Large intestine (tissue), 3 donors: ENCODE results near the gene INAFM2. TPM values are rescaled to one million over a fixed set of nuclear protein-coding genes. Genes with fewer than 3 reads are reported as not detected.

Experiments
- DNase-seq, 2 donors: peaks; one replicate each; pipeline versions ENCODE4 v3.0.0 to v3.0.0-alpha.2; 2013
- H3K27ac ChIP-seq: one replicate; pipeline ENCODE4 v1.5.1; 2013; ENCODE audit warnings: low read length
- H3K27me3 ChIP-seq: 2 replicates; pipeline ENCODE4 v1.6.1; 2013; ENCODE audit warnings: low read length; ENCODE audit not compliant: control insufficient read depth, insufficient read depth
- H3K36me3 ChIP-seq: 2 replicates; pipeline ENCODE4 v1.6.1; 2013; ENCODE audit warnings: low read length; ENCODE audit not compliant: control insufficient read depth, insufficient read depth
- H3K4me1 ChIP-seq: one replicate; pipeline ENCODE4 v1.6.1; 2013; ENCODE audit warnings: low read length; ENCODE audit not compliant: control insufficient read depth, insufficient read depth
- H3K4me3 ChIP-seq: one replicate; pipeline ENCODE4 v1.5.1; 2013; ENCODE audit warnings: low read length
- H3K9me3 ChIP-seq: one replicate; pipeline ENCODE4 v1.6.1; 2013; ENCODE audit warnings: mild to moderate bottlenecking, low read depth, low read length, moderate library complexity; ENCODE audit not compliant: control insufficient read depth
- WGBS: methylation state at CpG from one replicate; pipeline ENCODE4 v1.1.5; 2013; ENCODE audit warnings: low lambda C conversion rate; ENCODE audit not compliant: insufficient coverage; 5-methylcytosine and 5-hydroxymethylcytosine counted together
- polyA plus RNA-seq: library from polyadenylated mRNA; unstranded; fragments of 120-200 nt; gene quantifications from one replicate; pipeline ENCODE4 v1.2.1, GENCODE V29; 2013

The INAFM2 gene
- polyA plus RNA-seq, 1 donor: 14.6 TPM

- H3K27me3 ChIP-seq: peaks cover 65% of the 10 kb centered on the region
- DNase-seq: no peak
- H3K27ac ChIP-seq: no peak overlapping the region
- peaks cover 15% of the 10 kb centered on the region for H3K4me1 ChIP-seq
- WGBS: no CpG with 5 or more reads among the region's 7 CpGs
- H3K4me3 ChIP-seq: no peak overlapping the region
- peaks cover 7% of the 10 kb centered on the region for H3K9me3 ChIP-seq
- H3K36me3 ChIP-seq: no peaks in the 10 kb centered on the region
Measured at GRCh38 chr15:40286794-40287193, 36.7 kb upstream of the INAFM2 start.

GRCh38 chr15:40287505-40287904 lies 36.0 kb upstream of the INAFM2 start:
- DNase-seq: no peak
- Histone ChIP-seq H3K36me3 (no peaks in the 10 kb centered on the region), H3K27ac (no peak overlapping the region), H3K9me3 (peaks cover 7% of the 10 kb centered on the region), H3K27me3 (peaks cover 66% of the 10 kb centered on the region), H3K4me1 (peaks cover 15% of the 10 kb centered on the region), H3K4me3 (no peak overlapping the region)
- WGBS: 80% methylated on average over 1 of the region's 3 CpGs

- peaks cover 6% of the 10 kb centered on the region for H3K9me3 ChIP-seq
- no CpG with 5 or more reads among the region's 4 CpGs for WGBS
- peaks cover 66% of the 10 kb centered on the region for H3K27me3 ChIP-seq
- no peak overlapping the region for H3K27ac ChIP-seq
- H3K36me3 ChIP-seq: no peaks in the 10 kb centered on the region
- no peak for DNase-seq
- H3K4me3 ChIP-seq: no peak overlapping the region
- H3K4me1 ChIP-seq: peaks cover 15% of the 10 kb centered on the region
Measured at GRCh38 chr15:40287968-40288367, 35.5 kb upstream of the INAFM2 start.

GRCh38 chr15:40289140-40289775 lies 34.2 kb upstream of the INAFM2 start:
- no peak for DNase-seq
- H3K9me3 ChIP-seq: no peaks in the 10 kb centered on the region
- H3K27ac ChIP-seq: no peak overlapping the region
- WGBS: no CpG with 5 or more reads among the region's 6 CpGs
- H3K36me3 ChIP-seq: no peaks in the 10 kb centered on the region
- peaks cover 3% of the 10 kb centered on the region for H3K4me1 ChIP-seq
- no peak overlapping the region for H3K4me3 ChIP-seq
- H3K27me3 ChIP-seq: peaks cover 61% of the 10 kb centered on the region

GRCh38 chr15:40290545-40290917 lies 33.0 kb upstream of the INAFM2 start:
- Histone ChIP-seq H3K4me3 (no peak overlapping the region), H3K27me3 (peaks cover 50% of the 10 kb centered on the region), H3K36me3 (no peaks in the 10 kb centered on the region), H3K27ac (no peak overlapping the region), H3K9me3 (no peaks in the 10 kb centered on the region), H3K4me1 (peaks cover 3% of the 10 kb centered on the region)
- WGBS: no CpG with 5 or more reads among the region's 12 CpGs
- DNase-seq: no peak

GRCh38 chr15:40290918-40291574 lies 32.4 kb upstream of the INAFM2 start:
- no peak overlapping the region for H3K4me3 ChIP-seq
- DNase-seq: peak; percentile 56 to 80
- WGBS: no CpG with 5 or more reads among the region's 68 CpGs
- H3K4me1 ChIP-seq: peaks cover 3% of the 10 kb centered on the region
- peaks cover 45% of the 10 kb centered on the region for H3K27me3 ChIP-seq
- H3K36me3 ChIP-seq: no peaks in the 10 kb centered on the region
- H3K27ac ChIP-seq: no peak overlapping the region
- H3K9me3 ChIP-seq: no peaks in the 10 kb centered on the region

GRCh38 chr15:40292246-40292645 lies 31.2 kb upstream of the INAFM2 start:
- no peak for DNase-seq
- WGBS: no CpG with 5 or more reads among the region's 3 CpGs
- Histone ChIP-seq H3K4me3 (no peak overlapping the region), H3K27ac (no peak overlapping the region), H3K9me3 (no peaks in the 10 kb centered on the region), H3K36me3 (no peaks in the 10 kb centered on the region), H3K4me1 (peaks cover 8% of the 10 kb centered on the region), H3K27me3 (peaks cover 38% of the 10 kb centered on the region)

GRCh38 chr15:40293006-40293405 lies 30.5 kb upstream of the INAFM2 start:
- Histone ChIP-seq H3K9me3 (no peaks in the 10 kb centered on the region), H3K36me3 (no peaks in the 10 kb centered on the region), H3K4me1 (peaks cover 8% of the 10 kb centered on the region), H3K27ac (no peak overlapping the region), H3K4me3 (no peak overlapping the region), H3K27me3 (peaks cover 36% of the 10 kb centered on the region)
- DNase-seq: no peak

GRCh38 chr15:40293905-40294895 lies 29.3 kb upstream of the INAFM2 start:
- no CpG with 5 or more reads among the region's 20 CpGs for WGBS
- Histone ChIP-seq H3K9me3 (no peaks in the 10 kb centered on the region), H3K36me3 (no peaks in the 10 kb centered on the region), H3K27me3 (peaks cover 33% of the 10 kb centered on the region), H3K4me1 (peaks cover 8% of the 10 kb centered on the region), H3K4me3 (no peak overlapping the region), H3K27ac (no peak overlapping the region)
- DNase-seq: no peak

GRCh38 chr15:40295297-40295696 lies 28.2 kb upstream of the INAFM2 start:
- no peak overlapping the region for H3K4me3 ChIP-seq
- no peaks in the 10 kb centered on the region for H3K9me3 ChIP-seq
- no peaks in the 10 kb centered on the region for H3K36me3 ChIP-seq
- H3K27me3 ChIP-seq: peaks cover 30% of the 10 kb centered on the region
- no peak for DNase-seq
- WGBS: no CpG with 5 or more reads among the region's 1 CpG
- peaks cover 7% of the 10 kb centered on the region for H3K4me1 ChIP-seq
- H3K27ac ChIP-seq: no peak overlapping the region
